DMS 273 (cell line): ENCODE measurements around the gene SDR9C7.
"Not testable (repeated sequence)": the region's sequence is repeated elsewhere in the genome, so short reads cannot be mapped to it uniquely, and the experiment has no call there.

ENCODE experiments used
- DNase-seq: peaks from one replicate; lab custom pipeline; 2025; ENCODE audit not compliant: unreplicated experiment; lab: John Stamatoyannopoulos, UW

Gene SDR9C7

GRCh38 chr12:56933826-56934625 is at the start of gene SDR9C7:
TSS of gene SDR9C7 (minus strand) at chr12:56934408. CDS start at chr12:56934261, 147 bp downstream.
- DNase-seq = no peak

- DNase-seq = no peak
Observed at GRCh38 chr12:56983386-56983785, 49.2 kb upstream of the SDR9C7 start.

GRCh38 chr12:56982578-56983236 is 48.5 kb upstream of the SDR9C7 start:
- DNase-seq = not testable (repeated sequence)

GRCh38 chr12:56980941-56981530 is 46.8 kb upstream of the SDR9C7 start:
- DNase-seq = no peak

- DNase-seq = no peak
Observed at GRCh38 chr12:56980268-56980667, 46.1 kb upstream of the SDR9C7 start.

GRCh38 chr12:56979628-56980027 is 45.4 kb upstream of the SDR9C7 start:
- DNase-seq = no peak

- no peak for DNase-seq
Observed at GRCh38 chr12:56978397-56979138, 44.4 kb upstream of the SDR9C7 start.

GRCh38 chr12:56977361-56977760 is 43.2 kb upstream of the SDR9C7 start:
- DNase-seq = not testable (repeated sequence)

GRCh38 chr12:56974224-56974623 is 40.0 kb upstream of the SDR9C7 start:
- not testable (repeated sequence) for DNase-seq

- DNase-seq = not testable (repeated sequence)
Observed at GRCh38 chr12:56968910-56969309, 34.7 kb upstream of the SDR9C7 start.

GRCh38 chr12:56965997-56966642 is 31.9 kb upstream of the SDR9C7 start:
- not testable (repeated sequence) for DNase-seq

GRCh38 chr12:56965124-56965523 is 30.9 kb upstream of the SDR9C7 start:
- not testable (repeated sequence) for DNase-seq

- not testable (repeated sequence) for DNase-seq
Observed at GRCh38 chr12:56963557-56963956, 29.3 kb upstream of the SDR9C7 start.

- not testable (repeated sequence) for DNase-seq
Observed at GRCh38 chr12:56962247-56962646, 28.0 kb upstream of the SDR9C7 start.

- no peak for DNase-seq
Observed at GRCh38 chr12:56958422-56958821, 24.2 kb upstream of the SDR9C7 start.

GRCh38 chr12:56957229-56958052 is 23.2 kb upstream of the SDR9C7 start, which contains the start of gene RDH16:
TSS of gene RDH16 (minus strand) at chr12:56957608. CDS start at chr12:56957462, 146 bp downstream.
- no peak for DNase-seq

- no peak for DNase-seq
Observed at GRCh38 chr12:56955631-56956256, 21.5 kb upstream of the SDR9C7 start.

GRCh38 chr12:56954958-56955355 is 20.7 kb upstream of the SDR9C7 start:
- DNase-seq = no peak
